Measurements from ENCODE around the gene MEGF11. TPM values are rescaled to one million over a fixed set of nuclear protein-coding genes. Genes with fewer than 3 reads are reported as not detected.

MEGF11 gene
- total RNA-seq, 1 experiment from 2014 or later, result 2.3 TPM

GRCh38 chr15:65991721-65992483 is 261.6 kb downstream of the MEGF11 start:
- BruUV-seq (replicated peaks), result no TSS peak
- intact Hi-C loops (cut with micrococcal nuclease), result no loop called here
- POLR2A ChIA-PET, result no interaction called here

More at GRCh38 chr15:65991721-65992483, 261.6 kb downstream of the MEGF11 start:
- TF ChIP-seq POLR2AphosphoS5 (IDR thresholded peaks at IDR 0.05; ENCODE audit: low read depth, low read length), result no peak
- no peak for TF ChIP-seq YY1 (IDR thresholded peaks at IDR 0.05; ENCODE audit: extremely low read depth, insufficient replicate concordance, low read depth, low read length)
- no peak for TF ChIP-seq EGR1 (IDR thresholded peaks at IDR 0.05; ENCODE audit: low read depth)
- TF ChIP-seq SP1 (IDR thresholded peaks at IDR 0.05; ENCODE audit: low read depth), result no peak
- no peak for TF ChIP-seq ZFX (IDR thresholded peaks at IDR 0.05)
- TF ChIP-seq SIN3A (IDR thresholded peaks at IDR 0.05; ENCODE audit: low read depth), result no peak
- no peak for TF ChIP-seq ZBTB33 (IDR thresholded peaks at IDR 0.05; ENCODE audit: extremely low read depth, insufficient replicate concordance, low read length)
- TF ChIP-seq JUND (IDR thresholded peaks at IDR 0.05), result no peak
- TF ChIP-seq, protein P1, sequence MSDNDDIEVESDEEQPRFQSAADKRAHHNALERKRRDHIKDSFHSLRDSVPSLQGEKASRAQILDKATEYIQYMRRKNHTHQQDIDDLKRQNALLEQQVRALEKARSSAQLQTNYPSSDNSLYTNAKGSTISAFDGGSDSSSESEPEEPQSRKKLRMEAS (IDR thresholded peaks at IDR 0.05), result no peak
- no peak for TF ChIP-seq RAD21 (IDR thresholded peaks at IDR 0.05; ENCODE audit: low read depth)
- Histone ChIP-seq H3K9me3 (ENCODE audit: control insufficient read depth in 1 of 2, insufficient read depth in 1 of 2, low read depth in 1 of 2, low read length in 2 of 2) (no peaks in the 10 kb centered on the region), H3K27me3 (ENCODE audit: insufficient read depth, low read length) (peaks cover 14% of the 10 kb centered on the region), H3K4me3 (replicated peaks in 1 of 2; ENCODE audit: low read depth in 1 of 2, low read length in 2 of 2) (no peak overlapping the region), H3K27ac (ENCODE audit: low read depth, low read length) (no peak overlapping the region), H3K9ac (ENCODE audit: low read length) (no peak overlapping the region), H3K4me1 (ENCODE audit: control insufficient read depth in 1 of 2, insufficient read depth in 2 of 2, low read length in 2 of 2) (no peaks in the 10 kb centered on the region), H3K36me3 (ENCODE audit: control insufficient read depth in 1 of 2, insufficient read depth in 2 of 2, low read length in 2 of 2) (no peaks in the 10 kb centered on the region), H2AFZ (ENCODE audit: low read depth, low read length, poor library complexity, severe bottlenecking) (no peak overlapping the region), H3K9me2 (ENCODE audit: insufficient read depth) (no peaks in the 10 kb centered on the region), H4K20me1 (ENCODE audit: insufficient read depth) (no peaks in the 10 kb centered on the region), H3K4me2 (ENCODE audit: low read length) (no peak overlapping the region), H3K79me2 (ENCODE audit: insufficient read depth, low read length) (no peaks in the 10 kb centered on the region)
- ChIA-PET RAD21 (ENCODE audit: low non-redundant PET in 1 of 2, low total read pairs in 2 of 2, uncharacterized antibody in 2 of 2, unreplicated experiment in 2 of 2) (no interaction called here), CTCF (no interaction called here)
- ATAC-seq (no peak), DNase-seq (ENCODE audit: low read depth, low spot score) (no peak)
